ENCODE measurements around the gene TFIP11.

TFIP11 gene

GRCh38 chr22:26512149-26512793, at the start of gene TFIP11:
TFIP11 (minus strand) TSS chr22:26512473; CDS start chr22:26510272, 2,201 bp downstream.
- peak; percentile 98 for DNase-seq

- DNase-seq: no peak
Observed at GRCh38 chr22:26561756-26562417, 49.6 kb upstream of the TFIP11 start.

GRCh38 chr22:26559961-26560575, 47.8 kb upstream of the TFIP11 start:
- no peak for DNase-seq

GRCh38 chr22:26558248-26558895, 46.1 kb upstream of the TFIP11 start:
- no peak for DNase-seq

- no peak for DNase-seq
Observed at GRCh38 chr22:26556904-26557303, 44.6 kb upstream of the TFIP11 start.

- no peak for DNase-seq
Observed at GRCh38 chr22:26555478-26555877, 43.2 kb upstream of the TFIP11 start.

- DNase-seq: no peak
Observed at GRCh38 chr22:26554956-26555355, 42.7 kb upstream of the TFIP11 start.

GRCh38 chr22:26553056-26553752, 40.9 kb upstream of the TFIP11 start:
- peak; percentile 66 for DNase-seq

- DNase-seq: no peak
Observed at GRCh38 chr22:26552466-26552865, 40.2 kb upstream of the TFIP11 start.

GRCh38 chr22:26551568-26551967, 39.3 kb upstream of the TFIP11 start:
- DNase-seq: no peak

- peak; percentile 84 for DNase-seq
Observed at GRCh38 chr22:26550498-26551033, 38.3 kb upstream of the TFIP11 start.

- DNase-seq: no peak
Observed at GRCh38 chr22:26549902-26550497, 37.7 kb upstream of the TFIP11 start.

- DNase-seq: no peak
Observed at GRCh38 chr22:26548984-26549383, 36.7 kb upstream of the TFIP11 start.

GRCh38 chr22:26548303-26548702, 36.0 kb upstream of the TFIP11 start:
- DNase-seq: no peak

GRCh38 chr22:26547837-26548236, 35.6 kb upstream of the TFIP11 start:
- DNase-seq: no peak

GRCh38 chr22:26547426-26547825, 35.2 kb upstream of the TFIP11 start:
- DNase-seq: no peak

GRCh38 chr22:26546282-26546681, 34.0 kb upstream of the TFIP11 start:
- no peak for DNase-seq

- DNase-seq: no peak
Observed at GRCh38 chr22:26545827-26546226, 33.6 kb upstream of the TFIP11 start.

GRCh38 chr22:26545385-26545784, 33.1 kb upstream of the TFIP11 start:
- no peak for DNase-seq

GRCh38 chr22:26544489-26544888, 32.2 kb upstream of the TFIP11 start:
- DNase-seq: no peak

- no peak for DNase-seq
Observed at GRCh38 chr22:26542831-26543230, 30.6 kb upstream of the TFIP11 start.

GRCh38 chr22:26541167-26541819, 29.0 kb upstream of the TFIP11 start:
- no peak for DNase-seq

Measured in islet precursor cell (in vitro differentiated cells).